Right ventricle myocardium superior (tissue), 1 donor: ENCODE data around the gene GMPPA. TPM values are rescaled to one million over a fixed set of nuclear protein-coding genes. Genes with fewer than 3 reads are reported as not detected.

Experiments
- ATAC-seq: fragments of 200-7000 bp; cut with Tn5 transposase; one replicate; pipeline ENCODE4 v1.9.1; 2020; ENCODE audit warnings: mild to moderate bottlenecking; ENCODE audit not compliant: poor library complexity
- DNase-seq: peaks from one replicate; pipeline ENCODE4 v3.0.0-alpha.2; 2020
- intact Hi-C: fragments of 100-400 bp; cut with DNase I; formaldehyde crosslinking; loops from one replicate; pipeline ENCODE4 v1.11.2; 2022
- total RNA-seq: library from RNA; stranded (reverse); fragmentation: NEBNext Ultra II Directional; extraction: Animal tissue kit (Norgen Biotek cat#: 25700); gene quantifications from one replicate; pipeline ENCODE4 v1.2.1, GENCODE V29; 2021
- donor health status: DM: no; HTN: yes; CAD: no; lungs with severe emphysema.

The GMPPA gene
- total RNA-seq, 1 donor from 2014 or later: 22.3 TPM

- DNase-seq (no peak), ATAC-seq (no peak)
- intact Hi-C loops: no loop called here
Observed at GRCh38 chr2:219466816-219467735, 31.6 kb upstream of the GMPPA start.

DNA sequence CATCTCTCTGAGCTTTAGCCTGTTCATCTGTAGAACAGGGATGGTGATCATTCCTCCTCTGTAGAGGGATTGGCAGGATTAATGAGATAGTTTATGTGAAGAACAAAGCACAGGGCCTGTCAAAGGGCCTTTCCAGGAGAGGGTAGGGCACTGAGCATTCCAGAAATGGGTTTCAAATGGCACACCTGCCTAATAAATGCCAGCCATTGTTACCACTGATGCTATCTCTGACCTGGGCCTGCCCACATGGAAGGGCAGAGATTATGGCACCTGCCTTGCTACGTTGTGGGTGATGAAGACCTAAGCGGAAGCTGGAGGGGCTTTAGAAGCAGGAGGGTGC, 31.0 kb upstream of the GMPPA start:
- intact Hi-C loops: no loop called here
- ATAC-seq (no peak), DNase-seq (no peak)

GRCh38 chr2:219468410-219469185, 30.1 kb upstream of the GMPPA start:
- DNase-seq (no peak), ATAC-seq (peak; percentile 3)
- intact Hi-C loops: no loop called here

GRCh38 chr2:219469186-219469724, 29.4 kb upstream of the GMPPA start:
- ATAC-seq (peak; percentile 18), DNase-seq (no peak)
- intact Hi-C loops: no loop called here

DNA sequence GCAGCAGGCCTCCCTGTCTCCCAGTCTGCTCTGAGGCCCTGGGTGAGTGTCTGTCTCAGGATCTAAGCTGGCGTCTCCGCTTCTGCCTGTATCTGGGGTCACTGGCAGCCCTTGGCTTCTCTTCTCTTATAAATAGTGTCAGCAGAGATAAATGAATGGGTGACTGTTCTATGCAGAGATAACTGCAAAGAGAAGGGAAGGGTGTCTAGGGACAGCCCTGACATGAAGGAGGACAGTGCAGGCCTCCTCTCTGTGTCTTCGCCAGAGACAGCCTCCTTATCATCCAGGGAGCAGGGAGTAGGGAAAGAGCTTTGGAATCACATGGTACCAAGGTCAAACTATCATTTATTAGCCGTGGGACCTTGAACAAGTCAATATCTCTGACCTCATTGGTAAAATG, 28.3 kb upstream of the GMPPA start:
- DNase-seq (no peak), ATAC-seq (peak; percentile 35)
- intact Hi-C loops: no loop called here

DNA sequence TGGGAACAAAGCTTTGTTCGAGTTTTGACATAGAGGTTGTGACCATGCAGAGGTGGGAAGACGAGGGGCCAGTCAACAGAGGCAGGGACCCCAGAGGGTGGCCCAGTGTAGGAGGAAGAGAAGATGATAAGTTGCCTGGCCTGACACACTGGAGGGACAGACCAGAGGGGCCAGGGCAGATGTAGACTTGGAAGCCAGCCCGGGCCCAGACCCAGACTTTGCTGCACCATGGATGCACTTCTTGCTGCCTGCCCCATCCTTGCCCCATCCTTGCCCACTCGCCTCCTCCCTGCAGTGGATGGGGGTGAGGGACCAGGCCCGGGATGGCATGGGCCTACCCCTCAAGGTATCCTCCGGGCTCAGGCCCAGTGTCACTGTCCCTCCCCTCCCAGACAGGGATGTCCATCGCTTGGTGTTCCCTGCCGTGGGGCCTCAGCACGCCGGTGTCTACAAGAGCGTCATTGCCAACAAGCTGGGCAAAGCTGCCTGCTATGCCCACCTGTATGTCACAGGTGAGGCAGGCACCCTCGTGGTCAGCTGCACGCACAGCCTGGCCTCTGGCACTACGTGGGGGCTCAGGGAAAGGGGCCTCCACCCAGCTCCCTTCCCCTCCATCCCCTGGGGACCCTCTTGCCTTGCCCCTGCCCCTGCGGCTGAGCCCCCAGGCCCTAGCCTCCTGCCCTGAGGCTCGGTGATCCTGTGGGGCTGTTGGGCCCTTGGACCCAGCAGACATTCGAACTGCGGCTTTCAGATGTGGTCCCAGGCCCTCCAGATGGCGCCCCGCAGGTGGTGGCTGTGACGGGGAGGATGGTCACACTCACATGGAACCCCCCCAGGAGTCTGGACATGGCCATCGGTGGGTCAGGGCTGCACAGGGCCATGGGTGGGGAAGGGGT, 27.0 kb upstream of the GMPPA start:
- no peak for ATAC-seq
- no peak for DNase-seq
- intact Hi-C loops: no loop called here

- intact Hi-C loops: no loop called here
- ATAC-seq: no peak
- no peak for DNase-seq
Observed at GRCh38 chr2:219472629-219473187, 26.0 kb upstream of the GMPPA start.

GRCh38 chr2:219473511-219473910, 25.2 kb upstream of the GMPPA start:
- intact Hi-C loops: no loop called here
- no peak for DNase-seq
- ATAC-seq: no peak

DNA sequence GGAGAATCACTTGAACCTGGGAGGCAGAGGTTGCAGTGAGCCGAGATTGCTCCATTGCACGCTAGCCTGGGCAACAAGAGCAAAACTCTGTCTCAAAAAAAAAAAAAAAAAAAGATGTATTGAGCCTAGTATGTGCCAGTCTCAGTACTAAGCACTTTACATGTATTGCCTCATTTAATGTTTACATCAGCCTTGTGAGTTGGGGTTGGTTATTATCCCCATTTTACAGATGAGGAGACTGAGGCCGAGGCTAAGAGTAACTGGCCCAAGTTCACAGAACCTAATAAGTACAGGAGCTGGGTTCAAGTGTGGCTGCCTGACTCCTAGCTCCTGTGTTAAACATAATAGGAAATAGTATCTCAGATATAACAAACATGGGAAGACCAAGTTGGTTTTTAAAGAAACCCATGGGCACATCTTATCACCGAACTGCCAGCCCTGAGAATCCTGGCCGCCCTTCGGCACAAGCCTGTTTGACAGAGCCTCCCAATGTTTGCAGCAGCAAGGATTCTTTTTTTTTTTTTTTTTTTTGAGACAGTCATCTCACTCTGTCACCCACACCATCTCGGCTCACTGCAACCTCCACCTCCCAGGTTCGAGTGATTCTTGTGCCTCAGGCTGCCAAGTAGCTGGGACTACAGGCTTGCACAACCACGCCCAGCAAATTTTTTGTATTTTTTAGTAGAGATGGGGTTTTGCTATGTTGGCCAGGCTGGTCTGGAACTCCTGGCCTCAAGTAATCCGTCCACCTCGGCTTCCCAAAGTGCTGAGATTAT, 24.2 kb upstream of the GMPPA start:
- intact Hi-C loops: loop anchor here (5.0 kb wide), 1 partner anchor 58 kb away; no protein-coding TSS in a partner anchor
- ATAC-seq (no peak), DNase-seq (no peak)

GRCh38 chr2:219475278-219475677, 23.4 kb upstream of the GMPPA start:
- DNase-seq: no peak
- intact Hi-C loops: loop anchor here (5.0 kb wide), 1 partner anchor 57 kb away; no protein-coding TSS in a partner anchor
- peak; percentile 8 for ATAC-seq

DNA sequence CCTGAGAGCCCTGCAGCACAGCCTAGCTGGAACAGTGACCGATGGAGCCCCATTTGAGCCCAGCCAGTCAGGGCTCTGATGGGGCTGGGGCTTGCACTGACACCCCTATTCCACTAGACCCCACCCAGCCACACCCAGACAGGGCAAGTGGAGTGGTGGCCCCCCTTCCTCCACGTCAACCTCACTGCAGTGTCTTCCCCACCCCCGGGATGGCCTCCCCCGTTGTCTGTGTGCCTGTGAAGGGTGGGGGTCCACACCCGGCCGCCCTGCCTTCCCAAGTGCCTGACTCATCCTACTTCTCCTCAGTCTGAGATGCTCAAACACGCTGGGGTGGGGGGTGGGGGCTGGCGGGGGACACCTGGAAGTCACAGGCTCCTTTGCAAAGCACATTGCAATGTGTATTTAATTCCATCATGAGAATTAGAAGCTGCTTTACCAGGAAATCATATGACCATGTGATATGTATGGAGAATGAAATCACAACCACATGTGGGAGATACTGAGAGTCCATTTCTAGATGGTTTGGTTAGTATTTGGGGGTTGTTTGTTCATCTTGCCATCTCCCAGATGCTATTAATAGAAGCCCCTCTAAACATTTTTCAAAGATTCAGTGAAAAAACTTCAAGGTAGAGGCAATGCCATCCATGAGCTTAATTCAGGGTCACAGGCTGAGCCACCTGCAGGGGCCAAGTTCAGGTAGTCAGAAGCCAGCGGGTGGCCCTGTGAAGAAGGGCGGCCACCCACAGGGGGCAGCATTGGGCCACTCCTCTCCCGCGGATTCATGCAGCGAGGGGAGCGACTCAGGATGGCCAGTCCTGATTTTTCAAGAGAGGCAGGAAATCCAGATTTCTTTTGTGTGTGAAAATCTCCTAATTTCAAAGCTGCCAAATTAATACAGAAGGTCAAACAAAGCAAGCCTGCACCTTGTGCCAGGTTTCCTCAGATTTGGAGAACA, 22.7 kb upstream of the GMPPA start:
- intact Hi-C loops: loop anchor here (5.0 kb wide), 1 partner anchor 56 kb away; no protein-coding TSS in a partner anchor
- ATAC-seq (peak; percentile 72), DNase-seq (peak; percentile 80)

DNA sequence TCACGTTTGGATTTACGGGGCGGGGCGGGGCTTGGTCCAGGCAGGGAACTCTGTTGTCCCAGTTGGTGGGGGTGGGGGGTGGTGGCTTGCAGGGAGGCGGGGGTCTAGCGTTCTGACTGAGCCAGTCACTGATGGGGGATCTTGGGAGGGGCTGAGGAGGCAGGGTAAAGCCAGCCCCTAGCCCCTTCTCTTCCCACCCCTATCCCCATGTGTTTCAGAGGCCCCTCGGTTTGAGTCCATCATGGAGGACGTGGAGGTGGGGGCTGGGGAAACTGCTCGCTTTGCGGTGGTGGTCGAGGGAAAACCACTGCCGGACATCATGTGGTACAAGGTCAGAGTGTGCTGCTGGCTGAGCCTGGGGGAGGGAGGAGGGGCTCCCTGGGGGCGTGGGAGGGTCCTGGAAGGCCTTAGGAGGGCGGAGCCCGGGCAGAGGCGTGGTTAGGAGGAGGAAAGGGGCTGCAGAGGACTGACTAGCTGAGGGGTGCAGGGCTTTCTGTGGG, 22.0 kb upstream of the GMPPA start:
- DNase-seq (no peak), ATAC-seq (no peak)
- intact Hi-C loops: loop anchor here (5.0 kb wide), 1 partner anchor 56 kb away; no protein-coding TSS in a partner anchor

- intact Hi-C loops: loop anchor here (5.0 kb wide), 1 partner anchor 55 kb away; no protein-coding TSS in a partner anchor
- ATAC-seq (no peak), DNase-seq (no peak)
Observed at GRCh38 chr2:219477179-219477578, 21.5 kb upstream of the GMPPA start.

DNA sequence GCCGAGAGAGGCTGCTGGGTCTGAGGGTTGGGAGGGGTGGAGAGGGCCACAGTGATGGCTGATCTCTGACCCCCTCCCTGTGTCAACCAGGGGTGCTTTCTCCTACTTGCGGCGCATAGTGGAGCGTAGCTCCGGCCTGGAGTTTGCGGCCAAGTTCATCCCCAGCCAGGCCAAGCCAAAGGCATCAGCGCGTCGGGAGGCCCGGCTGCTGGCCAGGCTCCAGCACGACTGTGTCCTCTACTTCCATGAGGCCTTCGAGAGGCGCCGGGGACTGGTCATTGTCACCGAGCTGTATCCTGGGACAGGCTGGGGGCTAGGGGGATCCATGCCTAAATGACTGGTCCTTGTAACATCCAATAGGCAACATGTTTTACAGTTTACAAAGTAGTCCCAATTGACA, 20.9 kb upstream of the GMPPA start:
- peak; percentile 81 for DNase-seq
- intact Hi-C loops: loop anchor here (5.0 kb wide), 1 partner anchor 54 kb away; no protein-coding TSS in a partner anchor
- ATAC-seq: peak; percentile 84

GRCh38 chr2:219478916-219479315, 19.8 kb upstream of the GMPPA start:
- ATAC-seq (no peak), DNase-seq (no peak)
- intact Hi-C loops: loop anchor here (5.0 kb wide), 1 partner anchor 53 kb away; no protein-coding TSS in a partner anchor

DNA sequence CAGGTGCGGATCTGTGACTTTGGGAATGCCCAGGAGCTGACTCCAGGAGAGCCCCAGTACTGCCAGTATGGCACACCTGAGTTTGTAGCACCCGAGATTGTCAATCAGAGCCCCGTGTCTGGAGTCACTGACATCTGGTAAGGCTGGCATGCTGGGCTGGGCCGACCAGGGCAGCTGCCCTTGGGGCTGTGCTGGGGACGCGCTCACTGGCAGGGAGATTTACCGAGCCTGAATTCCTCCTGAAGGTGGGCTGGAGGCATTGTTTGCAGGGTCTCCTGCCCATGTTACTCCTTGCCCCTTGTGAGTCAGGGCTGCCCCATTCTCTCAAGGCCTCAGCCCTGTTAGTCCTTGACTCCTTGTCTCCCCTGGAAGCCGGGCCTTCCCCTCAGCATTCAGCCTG, 18.7 kb upstream of the GMPPA start:
- DNase-seq (no peak), ATAC-seq (no peak)
- intact Hi-C loops: no loop called here
